HG02870 (cell line): ENCODE results near the gene RSAD2.
"Not testable (repeated sequence)": the region's sequence is repeated elsewhere in the genome, so short reads cannot be mapped to it uniquely, and the experiment has no call there.

Experiments used
- ATAC-seq: cut with Tn5 transposase; IDR thresholded peaks from one replicate; pipeline ENCODE4 v1.9.1; 2021; ENCODE audit warnings: mild to moderate bottlenecking, moderate library complexity; ENCODE audit not compliant: unreplicated experiment

RSAD2 gene

DNA sequence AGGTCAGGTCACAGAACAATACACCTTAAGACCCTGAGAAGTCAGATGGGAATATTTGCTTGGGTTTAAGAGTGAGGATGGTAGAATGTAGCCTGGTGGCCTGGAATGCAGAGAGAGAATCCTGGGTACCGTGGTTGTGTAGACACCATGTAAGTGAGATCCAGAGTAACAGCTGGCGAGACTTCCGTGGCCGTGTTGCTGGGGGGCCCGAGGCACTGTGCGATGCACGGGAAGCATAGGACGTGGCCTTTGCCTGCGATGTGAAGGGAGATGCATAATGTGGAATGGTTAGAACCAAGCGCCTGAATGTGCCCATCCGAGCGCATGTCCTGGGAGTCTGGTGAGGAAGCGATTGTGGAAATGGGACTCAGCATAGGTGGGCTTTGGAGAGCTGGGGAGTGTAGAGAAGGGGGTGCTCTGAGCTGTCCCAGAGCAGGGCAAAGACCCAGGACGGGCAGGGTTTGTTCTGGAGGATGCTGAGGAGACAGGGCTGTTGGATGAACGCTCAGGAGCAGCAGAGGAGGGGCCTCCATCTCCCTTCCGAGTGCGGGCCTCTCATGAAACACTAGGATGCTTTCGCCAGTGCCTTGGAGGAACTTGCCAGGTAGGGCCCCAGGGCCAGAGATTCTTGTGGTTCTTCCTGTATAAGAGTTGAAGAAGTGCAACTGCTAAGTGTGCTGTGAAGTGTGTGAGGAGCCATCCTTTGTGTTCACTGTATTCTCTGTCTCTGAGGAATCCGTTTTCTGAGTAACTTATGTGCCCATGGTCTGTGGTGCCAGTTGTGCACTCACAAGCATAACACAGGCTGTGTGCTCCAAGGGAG is 46.7 kb downstream of the RSAD2 start:
- ATAC-seq = no peak

DNA sequence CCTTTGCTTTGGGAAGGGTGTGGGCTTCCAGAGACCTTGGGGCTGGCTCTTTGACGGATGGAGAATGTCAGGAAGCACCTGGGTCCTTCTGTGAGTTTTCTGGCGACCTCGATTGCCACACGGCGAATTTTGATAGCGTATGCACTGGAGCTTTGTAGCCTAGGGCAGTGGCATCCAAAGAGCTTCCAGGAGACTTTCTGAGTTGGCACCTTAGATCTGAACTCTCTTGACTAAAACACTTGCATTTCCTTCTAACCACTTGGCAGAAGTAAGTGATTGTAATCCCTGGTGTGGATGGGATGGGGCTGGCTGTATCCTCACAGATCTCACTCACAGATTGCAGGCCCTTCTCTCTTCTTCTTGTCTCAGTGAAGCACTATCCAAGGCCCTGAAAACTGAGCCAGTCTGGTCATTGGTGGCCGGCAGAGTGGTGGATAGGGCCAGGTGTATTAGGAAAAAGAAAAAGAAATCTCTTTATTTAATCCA is 47.4 kb downstream of the RSAD2 start:
- no peak for ATAC-seq

DNA sequence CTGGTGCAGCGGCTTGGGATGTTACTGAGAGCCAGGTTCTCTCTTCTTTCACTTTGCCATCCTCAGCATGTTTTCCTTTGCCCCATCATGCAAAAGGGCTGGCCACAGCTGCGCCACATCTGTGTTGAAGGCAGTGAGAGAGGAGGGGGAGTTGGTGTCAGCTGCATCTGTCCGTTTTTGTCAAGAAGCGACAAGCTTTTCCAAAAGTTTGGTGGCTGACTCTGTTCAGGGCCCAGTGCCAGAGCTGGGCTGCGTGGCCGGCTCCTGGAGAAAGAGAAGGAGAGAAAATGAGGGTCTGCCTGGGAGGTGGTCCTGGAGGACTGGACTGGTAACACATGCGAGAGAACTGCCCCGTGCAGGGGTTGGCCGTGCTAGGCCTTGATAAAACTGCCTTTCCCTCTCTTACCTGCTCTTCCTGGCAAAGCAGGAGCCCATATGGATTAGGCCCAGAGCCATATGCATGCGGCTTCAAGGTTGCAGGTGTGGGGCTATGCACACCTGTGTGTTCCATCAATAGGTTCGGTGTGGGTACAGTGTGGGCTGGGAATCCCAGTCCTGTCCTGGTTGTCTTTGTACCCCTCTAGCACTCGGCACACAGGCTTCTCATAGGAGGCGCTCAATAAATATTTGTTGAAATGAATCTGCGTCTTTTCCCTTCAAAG is 48.6 kb downstream of the RSAD2 start:
- ATAC-seq = no peak

DNA sequence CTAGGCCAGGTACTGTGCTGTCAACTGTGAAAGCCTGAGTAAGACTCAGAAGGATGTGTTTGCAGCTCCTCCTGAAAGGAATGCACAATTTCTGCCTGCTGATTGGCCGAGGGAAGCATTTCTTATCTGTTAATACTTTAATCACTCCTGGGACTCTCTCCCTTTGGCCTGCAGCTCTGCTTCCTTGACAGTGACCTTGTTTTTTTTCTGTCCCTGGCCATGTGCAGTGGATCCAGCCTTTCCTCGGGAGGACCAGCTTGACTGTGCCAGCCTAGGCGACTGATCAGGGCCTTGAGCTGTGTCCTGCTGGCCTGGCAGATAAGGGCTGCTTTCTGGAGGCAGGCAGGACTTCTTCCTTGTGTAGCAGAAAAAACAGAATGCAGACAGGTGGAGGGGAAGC is 49.6 kb downstream of the RSAD2 start:
- ATAC-seq = no peak

DNA sequence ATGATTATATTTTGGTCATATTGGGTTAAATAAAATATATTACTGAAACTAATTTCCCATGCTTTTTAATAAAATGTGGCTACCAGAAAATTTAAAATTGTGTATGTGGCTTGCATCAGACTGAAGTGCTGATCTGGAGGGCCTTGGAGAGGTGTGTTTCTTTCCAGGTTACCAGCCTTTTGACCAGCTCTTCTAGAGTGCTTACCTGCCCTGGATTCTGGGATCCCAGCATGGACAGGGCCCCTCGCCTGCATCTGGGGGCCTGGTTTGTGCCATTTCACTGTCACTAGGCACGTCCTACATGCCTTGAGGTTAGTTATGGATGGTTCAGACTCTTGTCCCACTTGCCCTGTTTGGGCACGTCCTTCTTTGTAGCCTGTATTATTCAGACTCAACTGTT is 50.2 kb downstream of the RSAD2 start:
- ATAC-seq = no peak

DNA sequence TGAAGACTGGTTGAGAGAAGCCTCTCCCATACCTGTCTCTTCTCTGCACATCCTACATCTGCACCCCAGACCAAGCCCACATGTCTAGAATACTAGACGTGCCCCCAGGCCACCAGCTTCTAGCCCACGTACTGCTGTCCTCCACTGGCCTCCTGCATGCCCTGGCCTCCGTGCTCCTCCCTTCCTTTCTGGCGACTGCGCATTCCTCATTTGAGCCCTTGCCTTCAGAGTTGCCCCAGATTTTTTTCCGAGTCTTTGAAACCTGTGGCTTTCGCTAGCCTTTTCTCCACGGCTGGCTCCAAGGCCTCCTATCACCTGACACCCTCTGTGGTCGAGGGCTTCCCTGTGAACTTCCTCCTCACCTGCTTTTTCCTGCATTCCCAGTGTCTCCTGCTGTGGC is 50.9 kb downstream of the RSAD2 start:
- ATAC-seq = no peak

DNA sequence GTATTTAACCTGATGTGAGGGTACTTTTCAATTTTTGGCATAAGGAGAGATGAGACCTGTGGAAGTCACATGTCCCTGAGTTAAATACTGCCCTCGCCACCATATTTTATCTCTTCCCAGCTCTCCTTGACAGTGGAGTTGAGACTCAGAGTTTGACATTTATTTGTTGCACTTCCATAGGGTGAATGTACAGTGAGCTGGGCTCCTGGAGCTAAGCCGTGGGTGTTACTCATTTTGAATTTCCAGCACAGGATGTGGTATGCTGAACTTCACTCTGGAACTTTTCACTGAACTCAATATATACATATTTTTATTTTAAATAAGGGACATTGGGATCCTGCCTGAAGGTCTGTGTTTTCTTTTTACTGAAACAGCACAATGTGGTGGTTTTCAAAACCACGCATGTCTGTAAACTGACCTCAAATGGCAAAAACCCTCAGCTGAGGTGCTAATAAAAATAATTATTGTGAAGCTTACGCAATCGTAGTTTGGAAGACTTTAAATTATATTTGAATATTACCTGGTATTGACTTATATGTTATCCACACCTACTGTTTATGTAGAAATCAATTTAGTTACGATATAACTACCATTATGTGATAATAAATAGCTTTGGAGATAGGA is 51.7 kb downstream of the RSAD2 start:
- ATAC-seq = no peak

DNA sequence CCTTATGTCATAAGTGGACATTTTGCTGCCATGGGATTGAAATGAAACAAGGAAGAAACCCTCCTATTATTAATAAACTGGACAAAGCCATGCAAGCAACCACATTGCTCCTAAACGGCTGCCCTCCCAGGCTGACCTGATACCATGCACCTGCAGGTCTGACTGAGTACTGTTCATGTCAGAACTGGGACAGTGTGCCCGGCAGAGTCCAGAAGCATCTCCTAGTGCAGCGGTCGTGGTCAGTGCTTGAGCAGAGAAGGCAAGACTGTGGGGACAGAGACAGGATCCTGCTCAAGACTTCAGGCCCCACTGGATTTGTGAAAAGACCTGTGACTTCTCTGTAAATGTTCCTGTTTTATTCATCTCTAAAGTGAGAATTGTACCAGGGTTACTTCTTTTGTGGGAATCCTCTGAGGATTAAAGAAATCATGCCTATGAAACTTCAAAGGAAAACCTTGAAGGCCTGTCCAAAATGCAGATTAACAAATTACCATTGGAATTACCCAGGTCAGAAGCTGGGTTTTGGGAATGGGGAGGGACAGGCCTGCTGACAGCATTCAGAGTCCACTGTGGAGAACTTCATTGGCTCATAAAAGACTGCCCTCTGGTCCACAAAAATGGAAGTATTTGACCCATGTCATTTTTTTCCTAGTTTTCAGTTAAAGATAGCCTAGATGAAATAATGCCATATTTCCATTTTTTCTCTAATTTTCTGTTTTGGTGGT is 53.5 kb downstream of the RSAD2 start:
- ATAC-seq = no peak

DNA sequence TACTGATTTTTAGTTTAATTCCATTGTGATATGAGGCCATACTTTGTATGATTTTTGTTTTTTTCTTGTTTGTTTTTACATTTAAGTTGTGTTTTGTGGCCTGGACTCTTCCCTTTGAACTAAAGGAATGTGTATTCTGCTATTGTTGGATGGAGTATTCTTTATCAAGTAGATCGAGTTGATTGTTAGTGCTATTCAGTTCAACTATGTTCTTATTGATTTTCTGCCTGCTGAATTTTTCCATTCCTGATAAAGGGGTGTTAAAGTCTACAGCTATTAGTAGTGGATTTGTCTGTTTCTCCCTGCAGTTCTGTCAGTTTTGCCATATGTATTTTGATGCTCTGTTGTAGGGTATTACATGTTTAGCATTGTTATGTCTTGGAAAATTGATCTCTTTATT is 54.2 kb downstream of the RSAD2 start:
- ATAC-seq = no peak

DNA sequence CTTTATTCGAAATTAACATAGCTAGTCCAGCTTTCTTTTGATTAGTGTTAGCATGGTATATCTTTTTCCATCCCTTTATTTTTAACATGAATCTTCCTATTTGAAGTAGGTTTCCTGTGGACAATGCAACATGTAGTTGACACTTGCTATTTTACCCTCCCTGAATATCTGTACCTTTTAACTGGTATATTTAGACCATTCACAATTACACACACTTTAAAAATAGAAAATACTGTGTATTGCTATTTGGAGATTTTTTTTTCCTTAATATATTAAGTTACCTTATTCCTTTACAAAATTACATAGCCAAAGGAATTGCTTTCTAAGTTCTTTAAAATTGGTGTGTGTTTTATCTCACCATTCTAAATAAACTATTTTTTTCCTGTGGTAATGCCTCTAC is 54.6 kb downstream of the RSAD2 start:
- no peak for ATAC-seq

DNA sequence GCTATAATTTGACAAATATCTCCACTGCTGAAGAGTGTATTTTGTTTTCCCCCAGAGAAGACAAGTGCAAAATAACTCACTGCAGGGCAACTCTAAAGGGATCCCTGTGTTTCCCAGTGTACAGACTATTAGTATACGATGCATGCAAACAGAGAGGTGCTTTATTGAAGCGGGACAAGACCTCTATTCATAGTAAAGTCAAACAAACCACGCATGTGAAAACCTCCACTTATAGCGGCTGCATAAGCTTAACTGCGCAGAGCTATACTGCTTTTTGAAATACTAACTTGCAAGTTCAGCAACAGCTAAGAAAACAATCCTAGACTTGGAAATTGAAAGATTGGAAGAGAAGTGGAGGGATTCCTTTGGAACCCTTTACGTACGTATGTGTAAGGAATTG is 55.3 kb downstream of the RSAD2 start:
- no peak for ATAC-seq

DNA sequence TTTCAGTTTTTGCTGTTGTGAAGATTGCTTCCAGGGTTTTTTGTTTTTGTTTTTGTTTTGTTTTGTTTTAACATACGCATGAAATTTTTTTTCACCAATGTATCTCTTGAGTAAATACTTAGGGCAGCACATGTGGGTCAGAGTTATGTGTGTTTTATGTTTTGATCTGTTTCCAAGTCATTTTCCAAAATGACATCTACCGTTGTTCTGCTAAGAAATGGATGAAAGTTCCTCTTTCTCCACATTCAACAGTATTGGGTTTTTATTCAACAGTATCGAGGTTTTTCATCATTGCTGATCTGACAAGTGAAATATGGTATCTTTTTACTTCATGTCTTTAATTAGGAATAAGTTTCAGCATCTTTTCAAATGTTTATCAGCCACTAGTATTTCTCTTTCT is 56.3 kb downstream of the RSAD2 start:
- ATAC-seq = no peak

DNA sequence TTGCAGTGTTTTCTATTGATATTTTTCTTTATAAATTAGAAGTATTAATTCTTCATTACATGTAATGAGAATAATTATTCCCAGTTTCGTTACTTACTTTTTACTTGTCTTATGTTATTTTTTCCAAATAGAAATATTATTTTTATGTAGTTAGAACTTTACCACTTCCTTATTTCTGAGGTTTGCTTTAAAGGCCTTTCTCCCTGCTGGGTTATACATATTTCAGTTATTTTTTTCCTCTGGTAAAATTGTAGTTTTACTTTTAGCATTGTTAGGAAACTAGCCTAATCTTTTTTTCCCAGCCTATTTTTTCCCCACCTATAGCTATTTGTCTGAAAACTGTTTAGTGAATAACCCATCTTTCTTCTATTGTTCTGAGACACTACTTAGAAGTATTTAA is 56.8 kb downstream of the RSAD2 start:
- ATAC-seq = no peak

DNA sequence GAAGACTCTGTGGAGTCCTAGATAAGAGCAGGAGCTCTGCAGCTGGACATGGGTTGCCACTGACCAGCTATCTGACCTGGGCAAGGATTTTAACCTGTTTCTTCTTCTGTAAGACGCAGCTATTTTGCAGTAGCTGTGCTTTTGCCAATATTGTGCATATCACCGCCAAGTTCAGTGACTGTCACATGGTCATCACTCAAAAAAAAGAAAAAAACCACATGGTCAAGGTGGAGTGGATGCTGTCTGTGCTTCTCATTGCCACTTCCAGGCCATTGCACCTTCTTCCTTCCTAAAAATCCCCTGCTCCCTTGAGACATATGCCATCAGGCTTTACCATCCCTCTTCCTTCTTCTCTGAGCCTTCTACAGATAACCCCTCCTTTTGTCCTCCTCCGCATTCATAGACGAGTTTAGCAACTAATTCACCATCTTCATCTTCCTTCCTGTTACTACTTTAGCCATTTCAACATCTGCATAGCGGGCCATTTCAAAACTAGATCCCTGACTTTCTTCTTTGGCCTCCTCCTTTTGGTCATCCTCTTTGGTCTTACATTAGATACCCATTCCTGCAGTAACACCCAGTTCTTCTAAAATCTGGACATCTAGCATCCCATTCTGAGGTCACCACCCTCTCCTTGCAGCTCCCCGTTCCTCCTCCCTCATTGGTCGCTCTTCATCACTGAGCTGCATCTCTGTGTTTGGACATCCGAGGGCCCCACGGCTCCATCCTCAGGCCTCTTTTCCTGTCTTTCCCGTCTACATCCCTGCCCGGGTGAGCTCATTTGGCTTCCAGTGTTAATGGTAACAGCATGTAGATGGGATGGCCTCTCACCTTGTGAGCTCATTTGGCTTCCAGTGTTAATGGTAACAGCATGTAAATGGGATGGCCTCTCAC is 57.4 kb downstream of the RSAD2 start:
- ATAC-seq = no peak

DNA sequence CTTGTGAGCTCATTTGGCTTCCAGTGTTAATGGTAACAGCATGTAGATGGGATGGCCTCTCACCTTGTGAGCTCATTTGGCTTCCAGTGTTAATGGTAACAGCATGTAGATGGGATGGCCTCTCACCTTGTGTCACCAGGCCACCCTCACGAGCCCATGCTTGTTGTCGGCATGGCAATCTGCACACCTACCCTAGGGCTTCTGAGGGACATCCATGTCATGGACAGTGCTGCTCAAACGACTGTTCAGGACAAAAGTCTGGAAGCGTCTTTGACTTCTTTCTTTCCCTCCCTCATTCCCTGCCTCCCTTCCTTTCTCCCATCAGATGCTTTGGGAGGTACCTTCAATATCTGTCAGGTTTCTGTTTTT is 58.1 kb downstream of the RSAD2 start:
- not testable (repeated sequence) for ATAC-seq

DNA sequence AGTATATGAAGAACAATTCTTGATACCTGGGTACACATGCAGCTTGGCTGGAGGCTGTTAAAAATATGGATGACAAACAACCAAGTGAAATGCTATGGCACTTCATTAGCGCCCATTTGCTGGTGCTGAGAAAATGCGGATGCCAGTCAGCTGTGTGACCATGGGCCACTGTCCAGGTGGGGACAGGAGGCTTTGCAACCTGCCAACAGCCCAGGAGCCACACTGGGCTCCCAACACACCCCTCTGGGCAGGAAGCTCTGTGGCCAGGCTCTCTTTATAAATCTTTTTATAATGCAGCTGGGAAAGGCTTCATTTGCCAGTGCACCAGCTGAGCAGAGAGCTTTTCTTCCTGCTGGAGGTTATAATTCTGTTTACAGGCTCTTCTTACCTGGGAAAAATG is 59.6 kb downstream of the RSAD2 start:
- ATAC-seq = no peak

DNA sequence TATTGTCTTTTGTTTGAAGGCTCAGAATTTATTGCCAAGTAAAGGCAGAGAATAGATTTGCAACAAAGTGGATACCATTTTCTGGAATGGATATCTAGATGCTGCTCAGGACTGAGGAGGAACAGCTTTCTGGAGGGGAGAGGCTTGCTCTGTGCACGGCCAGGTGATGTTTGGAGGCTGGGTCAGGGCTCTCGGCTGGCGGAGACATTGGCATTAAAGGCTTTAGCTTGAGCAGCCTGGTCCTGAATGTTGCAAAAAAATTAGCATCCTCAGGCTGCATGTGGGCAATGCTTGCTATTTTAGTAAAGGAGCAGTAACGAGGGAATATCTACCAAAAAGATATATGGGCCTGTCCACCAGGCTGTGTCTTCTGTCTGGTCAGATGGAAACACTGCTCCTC is 60.0 kb downstream of the RSAD2 start:
- ATAC-seq = no peak

DNA sequence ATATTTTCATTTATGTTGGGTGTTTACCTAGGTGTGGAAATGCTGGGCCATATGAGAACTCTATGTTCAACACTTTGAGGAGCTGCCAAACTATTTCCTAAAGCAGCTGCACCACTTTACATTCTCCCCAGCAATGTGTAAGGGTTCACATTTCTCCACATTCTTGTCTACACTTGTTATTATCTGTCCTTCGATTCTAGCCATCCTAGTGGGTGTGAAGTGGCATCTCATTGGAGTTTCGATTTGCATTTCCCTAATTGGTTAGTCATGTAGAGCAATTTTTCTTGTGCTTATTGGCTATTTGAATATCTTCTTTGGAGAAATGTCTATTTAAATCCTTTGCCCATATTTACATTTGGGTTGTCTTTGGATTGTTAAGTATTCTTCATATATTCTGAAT is 61.5 kb downstream of the RSAD2 start:
- no peak for ATAC-seq

DNA sequence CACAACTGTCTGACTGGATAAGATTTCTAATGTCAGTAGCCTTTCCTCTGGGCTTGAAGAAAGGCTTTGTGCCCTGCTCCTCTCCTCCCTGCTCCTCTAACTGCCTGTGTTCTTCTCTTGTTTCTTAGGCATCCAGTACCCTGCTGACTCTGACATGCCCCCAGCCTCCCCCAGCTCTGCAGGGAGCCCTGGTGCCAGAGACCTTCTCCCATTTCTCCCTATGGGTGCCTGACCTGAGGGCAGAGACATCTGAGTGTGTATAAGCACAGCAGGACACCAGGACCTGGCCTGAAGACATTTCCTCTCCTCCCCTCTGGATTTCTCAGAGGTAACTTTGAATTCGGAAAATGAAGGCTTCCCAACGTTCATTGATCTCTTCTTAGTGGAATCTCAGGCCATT is 63.2 kb downstream of the RSAD2 start:
- ATAC-seq = no peak

DNA sequence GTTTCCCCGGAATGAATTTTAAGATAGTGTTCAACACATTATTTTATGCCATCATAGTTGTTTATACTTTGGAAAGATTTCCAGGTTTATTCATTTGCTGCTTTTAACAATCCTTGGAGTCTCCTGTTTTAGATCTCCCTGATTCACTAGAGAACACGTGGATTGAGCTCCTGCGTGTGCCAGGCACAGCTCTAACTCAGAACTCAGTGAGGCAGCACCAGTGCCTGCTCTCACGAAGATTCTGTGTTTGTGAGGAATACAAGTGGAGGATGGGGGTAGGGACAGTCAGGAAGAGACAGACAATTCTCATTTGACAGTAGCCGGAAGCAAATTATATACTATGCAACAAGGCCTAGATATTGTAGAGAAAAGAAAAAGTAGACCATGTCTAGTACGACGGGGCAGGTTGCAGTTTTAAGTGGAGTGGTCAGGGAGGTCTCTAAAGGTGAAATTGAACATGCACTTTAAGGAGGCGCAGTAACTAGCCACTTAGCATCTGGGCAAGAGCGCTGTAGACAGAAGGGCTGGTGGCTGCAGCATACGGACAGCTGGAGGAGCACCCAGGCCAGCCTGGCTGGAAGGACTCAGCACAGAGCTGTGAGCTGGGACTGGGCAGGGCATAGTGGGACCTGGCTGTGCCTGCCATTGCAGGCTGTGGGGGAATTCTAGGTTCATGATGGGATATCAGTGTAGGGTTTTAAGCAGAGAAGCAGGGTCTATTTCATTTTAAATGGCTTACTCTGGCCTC is 63.9 kb downstream of the RSAD2 start:
- ATAC-seq = no peak
